Keratinocyte (primary cell): ENCODE data around the gene ZFPL1. TPM values are rescaled to one million over a fixed set of nuclear protein-coding genes. Genes with fewer than 3 reads are reported as not detected.
"Not testable (repeated sequence)": the region's sequence is repeated elsewhere in the genome, so short reads cannot be mapped to it uniquely, and the experiment has no call there.

Source experiments
- DNase-seq: peaks from one replicate; pipeline ENCODE4 v3.0.0-alpha.2; 2011; ENCODE audit warnings: low read depth, missing footprints, low spot score
- FAIRE-seq: peaks from 2 replicates; lab custom pipeline; 2011; peaks lifted over from hg19 to GRCh38; lab: Jason Lieb, UNC
- H2AFZ ChIP-seq: 2 replicates; pipeline ENCODE4 v1.6.0; 2012; ENCODE audit warnings: low read length, control low read depth, inconsistent platforms; ENCODE audit not compliant: control insufficient read depth
- H3K27ac ChIP-seq: 2 replicates; pipeline ENCODE4 v1.5.1; 2011; ENCODE audit warnings: low read length; ENCODE audit not compliant: control insufficient read depth, insufficient read depth
- H3K27me3 ChIP-seq: 3 replicates; pipeline ENCODE4 v1.6.0; 2011; ENCODE audit warnings: low read length; ENCODE audit not compliant: control insufficient read depth, insufficient read depth; ENCODE audit errors: extremely low read depth
- H3K36me3 ChIP-seq, 2 experiments: 2 replicates in 1 of 2; 3 replicates in 1 of 2; pipeline ENCODE4 v1.5.1; 2011; ENCODE audit warnings: low read length in 2 of 2, mild to moderate bottlenecking in 1 of 2; ENCODE audit not compliant: control insufficient read depth in 2 of 2, insufficient read depth in 2 of 2; ENCODE audit errors: extremely low read depth in 1 of 2
- H3K4me1 ChIP-seq: 3 replicates; pipeline ENCODE4 v1.5.1; 2011; ENCODE audit warnings: low read length; ENCODE audit not compliant: control insufficient read depth, insufficient read depth; ENCODE audit errors: extremely low read depth
- H3K4me2 ChIP-seq: 3 replicates; pipeline ENCODE4 v1.6.0; 2011; ENCODE audit warnings: low read depth, low read length; ENCODE audit not compliant: control insufficient read depth, insufficient read depth; ENCODE audit errors: extremely low read depth
- H3K4me3 ChIP-seq, 3 experiments: fragments of 200-600 bp in 1 of 3; sonication (generic) in 1 of 3; 2 replicates in 2 of 3; 3 replicates in 1 of 3; pipeline ENCODE4 v1.5.1; 2011 to 2016; ENCODE audit warnings: low read length in 3 of 3, mild to moderate bottlenecking in 3 of 3, control low read depth in 2 of 3, inconsistent platforms in 1 of 3, low read depth in 1 of 3, mixed read lengths in 1 of 3, mixed run types in 1 of 3, moderate library complexity in 1 of 3; ENCODE audit not compliant: control insufficient read depth in 2 of 3, insufficient read depth in 2 of 3; ENCODE audit errors: extremely low read depth in 1 of 3
- H3K79me2 ChIP-seq: 2 replicates; pipeline ENCODE4 v1.6.0; 2012; ENCODE audit warnings: low read length; ENCODE audit not compliant: control insufficient read depth, insufficient read depth
- H3K9ac ChIP-seq: 3 replicates; pipeline ENCODE4 v1.6.0; 2011; ENCODE audit warnings: low read length; ENCODE audit not compliant: control insufficient read depth, insufficient read depth; ENCODE audit errors: extremely low read depth
- H3K9me1 ChIP-seq: 3 replicates; pipeline ENCODE4 v1.6.0; 2011; ENCODE audit warnings: low read length; ENCODE audit not compliant: control insufficient read depth, insufficient read depth; ENCODE audit errors: extremely low read depth
- H3K9me3 ChIP-seq: 2 replicates; pipeline ENCODE4 v1.5.1; 2012; ENCODE audit warnings: low read depth, low read length; ENCODE audit not compliant: control insufficient read depth
- H4K20me1 ChIP-seq: 3 replicates; pipeline ENCODE4 v1.6.0; 2011; ENCODE audit warnings: low read length; ENCODE audit not compliant: control insufficient read depth, insufficient read depth; ENCODE audit errors: extremely low read depth
- CTCF ChIP-seq, 3 experiments: IDR thresholded peaks in 1 of 3; conservative IDR thresholded peaks in 1 of 3; optimal IDR thresholded peaks in 1 of 3; 2 replicates in 2 of 3; 3 replicates in 1 of 3; pipeline versions ENCODE3 to v1.5.1; 2011; ENCODE audit warnings: low read length in 3 of 3, mild to moderate bottlenecking in 3 of 3, moderate library complexity in 2 of 3, control low read depth in 1 of 3, inconsistent platforms in 1 of 3; ENCODE audit not compliant: insufficient read depth in 2 of 3; ENCODE audit errors: extremely low read depth in 1 of 3
- EZH2 ChIP-seq: IDR thresholded peaks from one replicate; pipeline ENCODE4 v1.6.1; 2012; ENCODE audit warnings: inconsistent platforms, mild to moderate bottlenecking, low read length, moderate library complexity
- dilution Hi-C: fragments of 300-500 bp; cut with MboI; formaldehyde crosslinking; loops from one replicate; pipeline ENCODE4 v1.7.0; 2020; ENCODE audit warnings: low sequenced_read_pairs; ENCODE audit not compliant: extremely low pct_ligation_motif_present
- polyA plus RNA-seq, 5 experiments: library from polyadenylated mRNA; depleted of rRNA in 3 of 5; stranded (reverse) in 3 of 5; stranded (forward) in 1 of 5; unstranded in 1 of 5; fragments of >200 nt; gene quantifications; 1 replicate in 1 of 5; 2 replicates in 3 of 5; 3 replicates in 1 of 5; pipeline versions ENCODE4 v1.2.1 to v1.2.3, GENCODE V29; 2011 to 2012; ENCODE audit warnings: missing spikeins in 2 of 5, low read depth in 1 of 5, low replicate concordance in 1 of 5

ZFPL1 gene
- polyA plus RNA-seq, 1 donor (not counting 4 experiments of a cell fraction or from before 2014, with no cell fraction given), result 15.0 TPM

- Histone ChIP-seq H3K27me3 (no peaks in the 10 kb centered on the region), H3K36me3 (peaks cover 17 to 33% of the 10 kb centered on the region in 2 experiments), H3K9me1 (peaks cover 2% of the 10 kb centered on the region), H2AFZ (no peak overlapping the region), H4K20me1 (no peaks in the 10 kb centered on the region), H3K9me3 (no peaks in the 10 kb centered on the region), H3K79me2 (peaks cover 49% of the 10 kb centered on the region), H3K4me1 (peaks cover 32% of the 10 kb centered on the region), H3K4me3 (no peak overlapping the region), H3K27ac (no peak overlapping the region), H3K4me2 (no peak overlapping the region), H3K9ac (no peak overlapping the region)
- DNase-seq (no peak), FAIRE-seq (no peak)
- TF ChIP-seq EZH2, result no peak
- TF ChIP-seq CTCF (optimal IDR thresholded peaks at IDR 0.05 in 1 of 3, IDR thresholded peaks at IDR 0.05 in 1 of 3, conservative IDR thresholded peaks at IDR 0.05 in 1 of 3; ENCODE audit: extremely low read depth in 1 of 3, insufficient read depth in 2 of 3, low read length in 3 of 3), result no peak
- dilution Hi-C loops, result no loop called here
These were observed 34.2 kb downstream of the ZFPL1 start for GRCh38 chr11:65118097-65118837.

GRCh38 chr11:65118891-65119669 is 35.1 kb downstream of the ZFPL1 start:
- H3K36me3 ChIP-seq, result peaks cover 17 to 33% of the 10 kb centered on the region in 2 experiments
- FAIRE-seq, H3K9ac ChIP-seq, H3K9me1 ChIP-seq, H3K9me3 ChIP-seq, H3K27ac ChIP-seq, dilution Hi-C loops, H2AFZ ChIP-seq, H4K20me1 ChIP-seq, H3K4me2 ChIP-seq, DNase-seq, H3K4me3 ChIP-seq, H3K27me3 ChIP-seq: not testable (repeated sequence)
- H3K79me2 ChIP-seq, result peaks cover 54% of the 10 kb centered on the region
- peaks cover 28% of the 10 kb centered on the region for H3K4me1 ChIP-seq
